ENCODE results near the gene TULP3.

TULP3 gene

GRCh38 chr12:2877047-2877952 lies 13.4 kb upstream of the TULP3 start, which contains the start of the genes FOXM1 and RHNO1:
Gene FOXM1, minus strand, starts transcription at chr12:2877174. Its CDS starts 2,696 bp downstream, at chr12:2874478.
Gene RHNO1, plus strand, starts transcription at chr12:2877223. Its CDS starts 8,144 bp downstream, at chr12:2885367.
- DNase-seq = peak; percentile 94

DNA sequence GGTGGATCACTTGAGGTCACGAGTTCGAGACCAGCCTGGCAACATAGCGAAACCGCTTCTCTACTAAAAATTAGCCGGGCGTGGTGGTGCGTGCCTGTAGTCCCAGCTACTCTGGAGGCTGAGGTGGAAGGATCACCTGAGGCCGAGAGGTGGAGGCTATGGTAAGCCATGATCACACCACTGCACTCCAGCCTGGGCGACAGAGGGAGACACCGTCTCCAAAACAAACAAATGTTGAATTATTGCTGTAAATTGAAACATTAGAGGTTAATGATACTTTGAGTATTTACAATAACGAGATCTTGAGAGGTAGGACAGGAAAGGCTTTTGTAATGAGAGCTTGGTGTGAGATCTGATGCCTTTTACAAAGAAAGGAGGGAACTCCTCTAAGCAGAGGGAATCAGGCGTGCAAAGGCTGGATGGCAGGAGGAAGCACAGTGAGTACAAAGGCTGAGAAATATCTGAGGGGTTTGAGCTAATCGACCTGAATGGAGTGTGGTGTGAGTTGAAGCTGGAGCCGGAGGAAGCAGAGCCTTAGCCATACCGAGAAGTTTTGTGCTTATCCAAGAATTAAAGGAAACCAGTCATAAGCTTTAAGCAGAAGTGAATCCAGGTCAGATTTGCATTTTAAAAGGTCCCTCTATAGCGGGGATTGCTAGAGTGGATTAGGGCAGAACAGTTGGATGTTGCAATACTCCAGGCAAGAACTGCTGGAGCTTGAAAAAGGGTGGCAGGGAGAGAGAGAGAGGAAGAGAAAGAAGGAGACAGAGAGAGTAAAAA lies 12.5 kb upstream of the TULP3 start:
- no peak for DNase-seq

GRCh38 chr12:2879853-2880252 lies 10.8 kb upstream of the TULP3 start:
- no peak for DNase-seq

- DNase-seq = no peak
Measured at GRCh38 chr12:2884810-2885209, 5.9 kb upstream of the TULP3 start.

GRCh38 chr12:2886768-2887450 lies 3.8 kb upstream of the TULP3 start:
- DNase-seq = no peak

GRCh38 chr12:2890001-2890387 lies 697 bp upstream of the TULP3 start:
- no peak for DNase-seq

DNA sequence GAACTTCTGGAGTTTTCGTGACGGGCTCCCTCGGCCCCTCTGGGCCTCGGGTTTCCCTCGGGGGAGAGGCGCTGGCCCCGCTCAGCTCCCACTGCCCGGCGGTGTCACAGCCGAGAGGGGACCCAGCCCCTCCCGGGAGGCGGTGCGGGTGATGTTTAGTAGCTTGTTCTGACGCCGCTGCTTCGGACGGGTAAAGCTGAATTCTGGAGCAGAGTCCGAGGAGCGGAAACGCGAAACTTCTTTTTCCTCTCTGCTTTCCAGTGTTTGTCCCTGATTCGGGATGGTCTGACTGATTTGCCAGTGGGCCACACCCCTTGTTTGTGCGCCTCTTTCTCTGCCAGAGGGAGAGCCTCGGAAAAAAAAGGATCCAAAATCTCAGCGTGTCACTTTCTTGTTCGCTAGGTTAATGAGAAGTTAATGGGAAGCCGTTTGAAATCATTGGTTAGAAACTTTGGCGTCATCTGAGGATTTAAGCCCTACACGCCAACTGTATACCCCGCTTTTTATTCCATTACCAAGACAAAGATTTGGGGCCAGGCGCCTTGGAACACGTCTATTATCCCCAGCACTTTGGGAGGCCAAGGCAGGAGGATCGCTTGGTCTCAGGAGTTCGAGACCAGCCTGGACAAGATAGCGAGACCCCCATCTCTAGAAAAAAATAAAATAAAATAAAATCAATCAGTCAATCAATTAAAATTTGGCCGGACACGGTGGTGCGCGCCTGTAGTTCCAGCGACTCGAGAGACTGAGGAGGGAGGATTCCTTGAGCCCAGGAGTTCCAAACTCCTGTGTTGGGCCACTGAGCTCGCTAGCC lies 756 bp downstream of the TULP3 start:
- no peak for DNase-seq

- no peak for DNase-seq
Measured at GRCh38 chr12:2892246-2892645, 1.6 kb downstream of the TULP3 start.

DNA sequence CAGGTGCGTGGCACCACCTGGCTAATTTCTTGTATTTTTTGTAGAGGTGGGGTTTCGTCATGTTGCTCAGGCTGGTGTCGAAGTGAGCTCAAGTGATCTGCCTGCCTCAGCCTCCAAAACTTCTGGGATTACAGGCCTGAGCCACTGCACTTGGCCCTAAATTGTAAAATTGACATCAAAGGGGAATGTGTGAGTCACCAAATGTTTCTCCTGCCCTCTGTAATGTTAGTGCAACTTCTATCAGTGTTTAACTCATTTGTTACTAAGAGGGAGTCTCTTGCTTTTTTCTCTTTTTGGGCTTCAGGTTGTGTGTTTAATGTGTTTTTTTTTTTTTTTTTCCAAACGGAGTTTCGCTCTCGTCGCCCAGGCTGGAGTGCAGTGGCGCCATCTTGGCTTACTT lies 2.3 kb downstream of the TULP3 start:
- no peak for DNase-seq

- no peak for DNase-seq
Measured at GRCh38 chr12:2895051-2895451, 4.4 kb downstream of the TULP3 start.

DNA sequence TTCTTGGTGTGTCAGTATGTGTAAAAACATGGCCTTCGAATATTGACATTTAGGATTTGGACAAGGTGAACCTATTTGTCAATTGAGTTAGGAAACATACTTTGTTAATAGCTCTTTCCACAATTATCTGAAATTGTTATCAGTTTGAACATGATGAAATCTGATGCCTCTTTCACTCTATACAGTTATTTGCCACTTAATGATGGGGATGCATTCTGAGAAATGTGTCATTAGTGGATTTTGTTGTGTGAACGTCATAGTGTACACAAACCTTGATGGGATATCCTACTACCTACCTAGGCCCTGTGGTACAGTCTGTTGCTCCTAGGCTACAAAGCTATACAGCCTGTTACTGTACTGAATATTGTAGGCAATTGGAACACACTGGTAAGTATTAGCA lies 4.8 kb downstream of the TULP3 start:
- no peak for DNase-seq

GRCh38 chr12:2897418-2897817 lies 6.7 kb downstream of the TULP3 start:
- no peak for DNase-seq

DNA sequence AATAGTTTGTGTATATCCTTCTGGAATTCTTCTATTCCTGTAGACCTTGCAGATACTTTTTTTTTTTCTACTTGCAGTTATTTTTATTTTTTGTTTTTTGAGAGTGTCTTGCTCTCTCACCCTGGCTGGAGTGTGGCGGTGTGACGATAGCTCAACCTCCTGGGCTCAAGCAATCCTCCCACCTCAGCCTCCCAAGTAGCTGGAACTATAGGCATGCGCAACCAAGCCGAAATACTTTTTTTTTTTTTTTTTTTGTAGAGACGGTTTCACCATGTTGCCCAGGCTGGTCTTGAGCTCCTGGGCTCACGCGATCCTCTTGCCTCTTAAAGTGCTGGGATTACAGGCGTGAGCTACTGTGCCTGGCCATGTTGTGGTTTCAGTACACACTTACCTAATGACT lies 10.0 kb downstream of the TULP3 start:
- DNase-seq = no peak

GRCh38 chr12:2902272-2902880 lies 11.7 kb downstream of the TULP3 start:
- no peak for DNase-seq

- no peak for DNase-seq
Measured at GRCh38 chr12:2904260-2904659, 13.6 kb downstream of the TULP3 start.

DNA sequence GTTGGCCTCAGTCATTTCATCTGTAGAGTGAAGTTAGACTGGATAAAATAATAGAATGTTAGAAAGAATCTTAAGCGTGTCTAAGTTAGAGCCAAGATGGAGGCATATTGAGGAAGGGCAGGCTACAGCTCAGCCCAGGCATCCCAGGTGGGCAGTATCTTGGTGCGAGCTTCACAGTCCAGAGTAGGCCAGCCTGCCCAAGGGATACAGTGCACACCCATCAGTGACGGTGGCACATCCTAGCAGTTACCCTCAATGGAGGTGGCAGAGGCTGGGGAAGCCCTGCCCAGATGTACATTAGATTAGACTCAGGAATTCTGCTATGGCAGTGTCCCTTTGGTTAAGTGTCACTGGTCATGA lies 21.5 kb downstream of the TULP3 start:
- DNase-seq = no peak

DNA sequence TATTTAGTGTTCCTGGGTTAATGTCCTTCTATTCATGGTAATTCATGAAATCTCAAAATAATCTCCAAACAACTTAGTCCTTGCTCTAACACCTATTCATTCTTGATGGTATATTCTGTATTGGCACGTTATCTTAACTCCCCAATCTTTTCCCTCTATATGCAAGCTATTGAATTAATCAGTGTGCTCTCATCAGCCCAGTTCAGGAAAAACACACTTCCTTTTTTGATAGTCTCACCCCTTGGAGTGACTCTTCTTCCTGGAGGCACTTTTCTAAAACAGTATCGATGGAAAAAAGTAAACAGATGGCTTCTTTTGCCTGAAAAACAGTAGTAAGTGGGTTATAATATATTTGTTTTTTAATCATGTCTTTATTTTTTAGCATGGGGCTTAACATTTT lies 28.6 kb downstream of the TULP3 start:
- no peak for DNase-seq

- DNase-seq = no peak
Measured at GRCh38 chr12:2922329-2922728, 31.6 kb downstream of the TULP3 start.

- no peak for DNase-seq
Measured at GRCh38 chr12:2923057-2923456, 32.4 kb downstream of the TULP3 start.

- no peak for DNase-seq
Measured at GRCh38 chr12:2924019-2924418, 33.3 kb downstream of the TULP3 start.

DNA sequence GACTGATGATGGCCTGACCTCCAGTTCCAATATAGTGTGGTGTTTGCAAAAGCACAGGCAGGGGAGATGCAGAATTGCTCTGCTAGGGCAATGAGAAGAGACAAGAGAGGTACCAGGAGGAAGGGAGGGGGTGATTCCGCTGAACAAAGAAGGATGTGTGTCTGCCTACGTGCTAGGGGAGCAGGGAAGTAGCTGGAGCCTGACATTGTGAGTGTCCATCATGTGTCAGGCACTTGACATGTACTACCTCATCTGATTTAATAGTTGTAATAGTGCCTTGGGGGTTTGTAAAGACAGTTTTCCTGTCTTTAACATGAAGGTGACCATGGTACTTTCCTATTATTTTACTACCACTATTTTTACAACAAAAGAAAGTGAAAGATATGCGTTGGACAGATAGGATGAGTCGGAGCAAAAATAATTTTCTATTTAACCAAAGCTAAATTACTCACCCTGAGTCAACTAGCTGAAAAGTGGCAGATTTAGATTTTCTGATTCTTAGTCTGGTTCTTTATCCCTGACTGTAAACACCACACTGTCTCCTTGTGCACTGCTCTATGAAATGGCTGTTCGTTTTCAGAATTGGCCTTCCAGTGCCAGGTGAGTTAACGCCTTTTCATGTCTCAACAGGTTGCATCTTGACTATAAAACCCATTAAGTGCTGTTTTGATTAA lies 34.8 kb downstream of the TULP3 start:
- no peak for DNase-seq

- DNase-seq = no peak
Measured at GRCh38 chr12:2930865-2931264, 40.2 kb downstream of the TULP3 start.

Measured in activated CD8-positive, alpha-beta memory T cell treated with anti-CD3 and anti-CD28 coated beads for 24 hours (primary cell).